HG03196 (cell line): Measurements from ENCODE around the gene RAD9B.

ENCODE experiments used
- ATAC-seq: cut with Tn5 transposase; IDR thresholded peaks from one replicate; pipeline ENCODE4 v1.9.1; 2021; ENCODE audit not compliant: unreplicated experiment

The RAD9B gene

GRCh38 chr12:110550981-110551380, 48.9 kb downstream of the RAD9B start:
- no peak for ATAC-seq
